Measurements from ENCODE around the gene EDNRB.

The EDNRB gene

DNA sequence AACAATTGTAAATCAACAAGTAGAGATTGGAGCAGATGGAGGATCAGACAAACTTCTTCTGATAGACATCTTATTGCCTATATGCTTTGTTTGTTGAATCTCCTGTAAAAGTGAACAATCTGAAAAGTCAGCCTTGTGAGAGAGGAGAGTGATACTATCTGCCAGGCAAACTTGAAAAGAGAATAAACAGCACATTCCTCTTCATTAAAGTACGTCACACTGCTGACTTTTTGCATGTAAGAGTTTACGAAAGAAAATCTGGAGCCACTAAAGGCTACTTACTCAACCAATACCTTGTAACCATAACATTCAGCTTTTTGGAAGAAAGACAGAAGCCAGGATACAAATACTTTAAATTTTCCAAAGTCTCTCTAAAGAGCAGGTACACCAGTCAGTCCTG is 42.5 kb downstream of the EDNRB start:
- Histone ChIP-seq H3K9me3 (replicated peaks; ENCODE audit: insufficient read depth, low read length) (no peaks in the 10 kb centered on the region), H3K27ac (ENCODE audit: low read length) (no peak overlapping the region), H3F3A (ENCODE audit: insufficient read depth, low read length) (no peaks in the 10 kb centered on the region), H3K4me3 (ENCODE audit: low read length) (no peak overlapping the region), H3K4me1 (ENCODE audit: low read length) (no peaks in the 10 kb centered on the region), H3K27me3 (replicated peaks; ENCODE audit: insufficient read depth, low read length) (no peaks in the 10 kb centered on the region), H3K36me3 (replicated peaks; ENCODE audit: insufficient read depth, low read length) (no peaks in the 10 kb centered on the region), H2AFZ (ENCODE audit: low read length) (no peak overlapping the region), H4K20me1 (ENCODE audit: insufficient read depth, low read length) (no peaks in the 10 kb centered on the region), H3K9me2 (replicated peaks; ENCODE audit: insufficient read depth, low read length) (no peaks in the 10 kb centered on the region), H3K79me2 (ENCODE audit: low read length) (no peaks in the 10 kb centered on the region), H3K9ac (ENCODE audit: low read length) (no peak overlapping the region), H3K4me2 (ENCODE audit: low read depth, low read length) (no peak overlapping the region)
- no peak for TF ChIP-seq EZH2 (optimal IDR thresholded peaks at IDR 0.05; ENCODE audit: low read depth, low read length)
- TF ChIP-seq, protein P1, sequence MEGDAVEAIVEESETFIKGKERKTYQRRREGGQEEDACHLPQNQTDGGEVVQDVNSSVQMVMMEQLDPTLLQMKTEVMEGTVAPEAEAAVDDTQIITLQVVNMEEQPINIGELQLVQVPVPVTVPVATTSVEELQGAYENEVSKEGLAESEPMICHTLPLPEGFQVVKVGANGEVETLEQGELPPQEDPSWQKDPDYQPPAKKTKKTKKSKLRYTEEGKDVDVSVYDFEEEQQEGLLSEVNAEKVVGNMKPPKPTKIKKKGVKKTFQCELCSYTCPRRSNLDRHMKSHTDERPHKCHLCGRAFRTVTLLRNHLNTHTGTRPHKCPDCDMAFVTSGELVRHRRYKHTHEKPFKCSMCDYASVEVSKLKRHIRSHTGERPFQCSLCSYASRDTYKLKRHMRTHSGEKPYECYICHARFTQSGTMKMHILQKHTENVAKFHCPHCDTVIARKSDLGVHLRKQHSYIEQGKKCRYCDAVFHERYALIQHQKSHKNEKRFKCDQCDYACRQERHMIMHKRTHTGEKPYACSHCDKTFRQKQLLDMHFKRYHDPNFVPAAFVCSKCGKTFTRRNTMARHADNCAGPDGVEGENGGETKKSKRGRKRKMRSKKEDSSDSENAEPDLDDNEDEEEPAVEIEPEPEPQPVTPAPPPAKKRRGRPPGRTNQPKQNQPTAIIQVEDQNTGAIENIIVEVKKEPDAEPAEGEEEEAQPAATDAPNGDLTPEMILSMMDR (IDR thresholded peaks at IDR 0.05; ENCODE audit: low read length): no peak
- no peak for TF ChIP-seq EZH2phosphoT487 (IDR thresholded peaks at IDR 0.05; ENCODE audit: low read length)
- DNase-seq: no peak

DNA sequence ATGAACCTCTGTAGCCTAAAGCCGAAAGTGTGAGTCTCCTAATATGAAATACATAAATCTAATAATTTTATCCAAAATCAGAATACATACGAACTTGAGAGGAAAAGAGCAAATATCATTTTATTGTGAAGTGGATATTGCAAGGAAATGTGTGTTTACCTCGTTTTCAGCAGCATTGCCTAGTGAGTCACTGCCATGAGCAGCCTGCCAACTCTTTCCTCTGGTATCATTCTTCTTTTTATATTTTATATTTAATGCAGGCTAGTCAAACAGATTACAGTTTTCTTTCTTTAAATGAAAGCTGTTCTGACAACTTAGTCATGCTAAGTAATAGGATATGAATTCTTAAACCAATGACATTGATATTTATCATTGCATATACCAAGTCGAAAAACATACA is 44.2 kb downstream of the EDNRB start:
- Histone ChIP-seq H3K4me1 (ENCODE audit: low read length) (no peaks in the 10 kb centered on the region), H4K20me1 (ENCODE audit: insufficient read depth, low read length) (no peaks in the 10 kb centered on the region), H3K9ac (ENCODE audit: low read length) (no peak overlapping the region), H3F3A (ENCODE audit: insufficient read depth, low read length) (no peaks in the 10 kb centered on the region), H3K27ac (ENCODE audit: low read length) (no peak overlapping the region), H2AFZ (ENCODE audit: low read length) (no peak overlapping the region), H3K4me2 (ENCODE audit: low read depth, low read length) (no peak overlapping the region), H3K9me2 (replicated peaks; ENCODE audit: insufficient read depth, low read length) (no peaks in the 10 kb centered on the region), H3K9me3 (replicated peaks; ENCODE audit: insufficient read depth, low read length) (no peaks in the 10 kb centered on the region; the same call in 1 of the 2 replicates), H3K36me3 (replicated peaks; ENCODE audit: insufficient read depth, low read length) (no peaks in the 10 kb centered on the region), H3K4me3 (ENCODE audit: low read length) (no peak overlapping the region), H3K79me2 (ENCODE audit: low read length) (no peaks in the 10 kb centered on the region), H3K27me3 (replicated peaks; ENCODE audit: insufficient read depth, low read length) (no peaks in the 10 kb centered on the region)
- DNase-seq: no peak
- TF ChIP-seq, protein P1 (IDR thresholded peaks at IDR 0.05; ENCODE audit: low read length): no peak
- no peak for TF ChIP-seq EZH2 (optimal IDR thresholded peaks at IDR 0.05; ENCODE audit: low read depth, low read length)
- no peak for TF ChIP-seq EZH2phosphoT487 (IDR thresholded peaks at IDR 0.05; ENCODE audit: low read length)

DNA sequence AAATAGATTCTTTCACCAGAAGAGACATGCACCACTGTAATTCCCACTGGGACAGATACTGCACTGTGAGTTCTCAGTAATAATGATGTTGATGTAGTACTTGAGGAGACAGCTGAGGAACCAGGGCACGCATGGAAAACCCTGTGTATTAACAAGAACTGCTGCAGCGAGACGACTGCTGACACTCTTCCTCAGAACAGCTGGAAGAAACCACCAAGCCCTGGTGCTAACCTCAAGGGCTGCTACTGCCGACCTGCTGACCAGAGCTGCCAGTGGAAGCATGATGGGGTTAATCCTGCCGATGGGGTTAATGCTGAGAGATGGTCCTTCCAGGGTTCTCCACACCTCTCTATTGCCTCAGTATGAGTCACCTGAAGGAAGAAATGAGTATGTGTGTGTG is 45.6 kb downstream of the EDNRB start:
- Histone ChIP-seq H3K4me2 (ENCODE audit: low read depth, low read length) (no peak overlapping the region), H2AFZ (ENCODE audit: low read length) (no peak overlapping the region)
- no peak for DNase-seq

More for the DNA sequence above, 45.6 kb downstream of the EDNRB start:
- Histone ChIP-seq H3K79me2 (ENCODE audit: low read length) (no peaks in the 10 kb centered on the region), H4K20me1 (ENCODE audit: insufficient read depth, low read length) (no peaks in the 10 kb centered on the region), H3K9me2 (replicated peaks; ENCODE audit: insufficient read depth, low read length) (no peaks in the 10 kb centered on the region), H3K36me3 (replicated peaks; ENCODE audit: insufficient read depth, low read length) (no peaks in the 10 kb centered on the region), H3K9ac (ENCODE audit: low read length) (no peak overlapping the region), H3F3A (ENCODE audit: insufficient read depth, low read length) (no peaks in the 10 kb centered on the region), H3K4me3 (ENCODE audit: low read length) (no peak overlapping the region), H3K27me3 (replicated peaks; ENCODE audit: insufficient read depth, low read length) (no peaks in the 10 kb centered on the region), H3K27ac (ENCODE audit: low read length) (no peak overlapping the region), H3K4me1 (ENCODE audit: low read length) (no peaks in the 10 kb centered on the region), H3K9me3 (replicated peaks; ENCODE audit: insufficient read depth, low read length) (no peaks in the 10 kb centered on the region; the same call in 1 of the 2 replicates)
- TF ChIP-seq EZH2phosphoT487 (IDR thresholded peaks at IDR 0.05; ENCODE audit: low read length) (no peak), EZH2 (optimal IDR thresholded peaks at IDR 0.05; ENCODE audit: low read depth, low read length) (no peak)
- TF ChIP-seq, protein P1 (IDR thresholded peaks at IDR 0.05; ENCODE audit: low read length): no peak

Measured in MM.1S (cell line).